Mammary epithelial cell (primary cell): Measurements from ENCODE around the gene VWA3B.

Source experiments
- EZH2 ChIP-seq: IDR thresholded peaks from 2 replicates; pipeline ENCODE4 v1.6.1; 2012; ENCODE audit warnings: low read length, inconsistent platforms, borderline replicate concordance
- TF ChIP-seq, protein P1 (sequence below), 2 donors: IDR thresholded peaks in 1 of 2; conservative IDR thresholded peaks in 1 of 2; 2 replicates each; pipeline ENCODE4 v1.5.1; 2011 to 2012; ENCODE audit warnings: inconsistent platforms in 2 of 2, low read length in 2 of 2, mild to moderate bottlenecking in 2 of 2, control low read depth in 1 of 2, low read depth in 1 of 2; ENCODE audit not compliant: insufficient read depth in 1 of 2; ENCODE audit errors: extremely low read depth in 1 of 2

DNA sequence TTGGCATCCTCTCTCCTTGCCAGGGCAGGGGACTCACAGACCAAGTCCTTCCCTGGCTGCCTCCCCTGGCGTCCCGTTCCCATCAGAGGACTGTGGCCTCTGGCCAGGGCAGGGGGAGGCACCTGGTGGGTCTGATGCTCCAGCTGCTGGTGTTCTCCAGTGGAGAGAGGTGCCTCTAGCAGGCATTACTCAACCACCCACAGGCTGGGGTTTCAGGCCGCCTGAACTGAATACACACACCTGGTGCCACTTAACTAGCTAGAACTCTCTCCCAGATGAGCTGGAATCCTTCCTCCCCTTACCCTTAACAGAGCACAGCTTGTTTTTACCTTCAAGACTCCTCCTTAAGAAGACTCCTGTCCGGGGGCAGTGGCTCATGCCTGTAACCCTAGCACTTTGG, 221.6 kb downstream of the VWA3B start:
- TF ChIP-seq, protein P1, sequence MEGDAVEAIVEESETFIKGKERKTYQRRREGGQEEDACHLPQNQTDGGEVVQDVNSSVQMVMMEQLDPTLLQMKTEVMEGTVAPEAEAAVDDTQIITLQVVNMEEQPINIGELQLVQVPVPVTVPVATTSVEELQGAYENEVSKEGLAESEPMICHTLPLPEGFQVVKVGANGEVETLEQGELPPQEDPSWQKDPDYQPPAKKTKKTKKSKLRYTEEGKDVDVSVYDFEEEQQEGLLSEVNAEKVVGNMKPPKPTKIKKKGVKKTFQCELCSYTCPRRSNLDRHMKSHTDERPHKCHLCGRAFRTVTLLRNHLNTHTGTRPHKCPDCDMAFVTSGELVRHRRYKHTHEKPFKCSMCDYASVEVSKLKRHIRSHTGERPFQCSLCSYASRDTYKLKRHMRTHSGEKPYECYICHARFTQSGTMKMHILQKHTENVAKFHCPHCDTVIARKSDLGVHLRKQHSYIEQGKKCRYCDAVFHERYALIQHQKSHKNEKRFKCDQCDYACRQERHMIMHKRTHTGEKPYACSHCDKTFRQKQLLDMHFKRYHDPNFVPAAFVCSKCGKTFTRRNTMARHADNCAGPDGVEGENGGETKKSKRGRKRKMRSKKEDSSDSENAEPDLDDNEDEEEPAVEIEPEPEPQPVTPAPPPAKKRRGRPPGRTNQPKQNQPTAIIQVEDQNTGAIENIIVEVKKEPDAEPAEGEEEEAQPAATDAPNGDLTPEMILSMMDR (conservative IDR thresholded peaks at IDR 0.05 in 1 of 2, IDR thresholded peaks at IDR 0.05 in 1 of 2; ENCODE audit: extremely low read depth in 1 of 2, insufficient read depth in 1 of 2, low read depth in 1 of 2, low read length in 2 of 2): no peak
- TF ChIP-seq EZH2: no peak
